ENCODE data around the gene NFATC1. TPM values are rescaled to one million over a fixed set of nuclear protein-coding genes. Genes with fewer than 3 reads are reported as not detected.

NFATC1 gene
- total RNA-seq, 1 donor from 2014 or later, result 18.3 TPM

DNA sequence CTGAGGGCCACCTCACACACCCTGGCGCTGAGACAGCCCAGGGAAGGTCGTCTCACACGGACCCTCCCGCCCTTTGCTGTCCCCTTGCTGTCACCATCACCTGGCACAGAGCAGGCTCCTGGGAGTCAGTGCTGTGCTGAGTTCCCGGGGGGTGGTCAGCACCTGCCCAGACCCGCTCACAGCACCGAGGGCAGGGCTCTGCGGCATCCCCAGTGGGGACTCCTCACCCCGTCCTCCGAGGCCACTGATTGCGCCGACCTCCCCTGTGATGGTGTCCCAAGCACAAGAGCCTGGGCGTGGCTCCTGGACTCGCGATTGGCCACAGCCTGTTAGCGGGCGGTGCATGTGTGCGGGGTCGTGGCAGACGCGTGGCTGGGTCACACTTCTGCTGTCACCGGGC lies 65.9 kb downstream of the NFATC1 start:
- no peaks in the 10 kb centered on the region for H3K9me3 ChIP-seq (replicated peaks)
- no peaks in the 10 kb centered on the region for H3K27me3 ChIP-seq (ENCODE audit: low read depth)
- DNase-seq, result no peak
- H3K4me3 ChIP-seq, result no peak overlapping the region
- H3K27ac ChIP-seq (replicated peaks), result no peak overlapping the region
- peaks cover 50% of the 10 kb centered on the region for H3K4me1 ChIP-seq
- intact Hi-C loops (cut with micrococcal nuclease), result loop anchor here (5.0 kb wide), 1 partner anchor 64 kb away; the partner anchor contains the start of gene NFATC1
- peaks cover 7% of the 10 kb centered on the region for H3K36me3 ChIP-seq
- TF ChIP-seq, protein P1, sequence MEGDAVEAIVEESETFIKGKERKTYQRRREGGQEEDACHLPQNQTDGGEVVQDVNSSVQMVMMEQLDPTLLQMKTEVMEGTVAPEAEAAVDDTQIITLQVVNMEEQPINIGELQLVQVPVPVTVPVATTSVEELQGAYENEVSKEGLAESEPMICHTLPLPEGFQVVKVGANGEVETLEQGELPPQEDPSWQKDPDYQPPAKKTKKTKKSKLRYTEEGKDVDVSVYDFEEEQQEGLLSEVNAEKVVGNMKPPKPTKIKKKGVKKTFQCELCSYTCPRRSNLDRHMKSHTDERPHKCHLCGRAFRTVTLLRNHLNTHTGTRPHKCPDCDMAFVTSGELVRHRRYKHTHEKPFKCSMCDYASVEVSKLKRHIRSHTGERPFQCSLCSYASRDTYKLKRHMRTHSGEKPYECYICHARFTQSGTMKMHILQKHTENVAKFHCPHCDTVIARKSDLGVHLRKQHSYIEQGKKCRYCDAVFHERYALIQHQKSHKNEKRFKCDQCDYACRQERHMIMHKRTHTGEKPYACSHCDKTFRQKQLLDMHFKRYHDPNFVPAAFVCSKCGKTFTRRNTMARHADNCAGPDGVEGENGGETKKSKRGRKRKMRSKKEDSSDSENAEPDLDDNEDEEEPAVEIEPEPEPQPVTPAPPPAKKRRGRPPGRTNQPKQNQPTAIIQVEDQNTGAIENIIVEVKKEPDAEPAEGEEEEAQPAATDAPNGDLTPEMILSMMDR (IDR thresholded peaks at IDR 0.05; ENCODE audit: borderline replicate concordance), result no peak

DNA sequence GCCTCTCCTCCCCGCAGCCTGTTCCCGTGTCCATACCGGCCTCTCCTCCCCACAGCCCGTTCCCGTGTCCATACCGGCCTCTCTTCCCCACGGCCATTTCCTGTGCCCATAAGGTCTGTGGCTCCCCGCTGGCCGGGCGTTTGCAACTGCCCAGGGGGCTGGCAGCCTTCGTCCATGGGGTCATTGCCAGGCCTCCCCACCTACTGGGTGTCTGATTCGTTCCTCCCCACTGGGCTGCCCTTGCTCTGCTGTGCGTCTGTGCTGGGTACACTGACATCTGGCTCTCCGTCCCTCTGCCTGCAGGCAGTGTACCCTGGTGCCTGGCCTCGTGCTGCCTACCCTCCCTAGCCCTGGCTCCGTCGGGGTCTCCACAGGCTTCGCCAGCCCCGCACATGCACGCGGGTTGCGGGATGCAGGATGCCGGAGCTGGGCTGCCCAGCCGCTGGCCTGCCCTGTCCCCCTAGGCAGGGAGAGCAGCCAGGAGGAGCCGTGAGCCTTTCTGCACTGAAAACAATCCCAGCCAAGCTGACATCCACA lies 67.8 kb downstream of the NFATC1 start:
- TF ChIP-seq, protein P1 (IDR thresholded peaks at IDR 0.05; ENCODE audit: borderline replicate concordance), result no peak
- H3K4me3 ChIP-seq, result no peak overlapping the region
- DNase-seq, result no peak
- intact Hi-C loops (cut with micrococcal nuclease), result loop anchor here (5.0 kb wide), 1 partner anchor 66 kb away; the partner anchor contains the start of gene NFATC1
- H3K9me3 ChIP-seq (replicated peaks), result no peaks in the 10 kb centered on the region
- H3K4me1 ChIP-seq, result peaks cover 46% of the 10 kb centered on the region
- H3K36me3 ChIP-seq, result peaks cover 14% of the 10 kb centered on the region
- H3K27me3 ChIP-seq (ENCODE audit: low read depth), result no peaks in the 10 kb centered on the region
- no peak overlapping the region for H3K27ac ChIP-seq (replicated peaks)

GRCh38 chr18:79465392-79465991 lies 69.8 kb downstream of the NFATC1 start:
- no peak for DNase-seq
- no peaks in the 10 kb centered on the region for H3K9me3 ChIP-seq (replicated peaks)
- intact Hi-C loops (cut with micrococcal nuclease), result no loop called here
- H3K27ac ChIP-seq (replicated peaks), result peak overlapping the region; percentile 45
- peaks cover 27% of the 10 kb centered on the region for H3K4me1 ChIP-seq
- H3K27me3 ChIP-seq (ENCODE audit: low read depth), result no peaks in the 10 kb centered on the region
- H3K4me3 ChIP-seq, result peak overlapping the region; percentile 1
- peaks cover 29% of the 10 kb centered on the region for H3K36me3 ChIP-seq
- TF ChIP-seq, protein P1 (IDR thresholded peaks at IDR 0.05; ENCODE audit: borderline replicate concordance), result no peak

DNA sequence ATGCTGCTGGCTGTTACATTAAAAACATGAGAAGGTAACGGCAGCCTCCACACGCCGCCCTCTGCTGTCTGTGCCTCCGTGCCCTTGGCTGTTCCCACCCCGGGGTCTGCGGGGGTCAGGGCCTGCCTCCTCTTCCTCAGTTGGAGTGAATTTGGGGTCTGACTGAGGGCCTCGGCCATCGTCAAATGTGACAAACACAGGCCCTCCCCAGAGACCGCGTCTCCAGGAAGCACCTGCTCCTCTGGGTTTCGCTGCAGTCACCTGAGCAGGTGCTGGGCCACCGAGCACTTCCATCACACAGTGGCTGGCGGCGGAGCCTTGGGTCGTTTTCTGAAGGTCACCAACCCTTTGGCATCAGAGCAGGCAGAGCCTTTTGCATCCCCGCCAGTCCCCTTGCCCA lies 70.9 kb downstream of the NFATC1 start:
- TF ChIP-seq, protein P1 (IDR thresholded peaks at IDR 0.05; ENCODE audit: borderline replicate concordance), result no peak
- intact Hi-C loops (cut with micrococcal nuclease), result no loop called here
- Histone ChIP-seq H3K4me1 (peaks cover 20% of the 10 kb centered on the region), H3K4me3 (no peak overlapping the region), H3K27ac (replicated peaks) (no peak overlapping the region), H3K36me3 (peaks cover 35% of the 10 kb centered on the region), H3K27me3 (ENCODE audit: low read depth) (no peaks in the 10 kb centered on the region), H3K9me3 (replicated peaks) (no peaks in the 10 kb centered on the region)
- no peak for DNase-seq

DNA sequence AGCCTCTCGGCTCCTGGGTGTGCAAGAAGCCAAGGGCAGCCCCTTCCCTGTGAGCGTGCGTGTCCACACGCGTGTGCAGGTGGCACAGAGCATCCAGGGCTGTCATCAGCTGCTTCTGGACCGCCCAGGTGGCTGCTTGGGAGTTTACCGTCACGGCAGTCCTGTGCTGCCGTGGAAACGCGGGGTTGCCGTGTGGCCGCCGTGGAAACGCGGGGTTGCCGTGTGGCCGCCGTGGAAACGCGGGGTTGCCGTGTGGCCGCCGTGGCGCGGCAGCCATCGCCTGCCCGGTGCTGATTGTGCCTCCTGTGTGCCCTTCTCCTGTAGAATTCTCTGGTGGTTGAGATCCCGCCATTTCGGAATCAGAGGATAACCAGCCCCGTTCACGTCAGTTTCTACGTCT lies 71.4 kb downstream of the NFATC1 start:
- TF ChIP-seq, protein P1 (IDR thresholded peaks at IDR 0.05; ENCODE audit: borderline replicate concordance), result no peak
- peaks cover 20% of the 10 kb centered on the region for H3K4me1 ChIP-seq
- H3K4me3 ChIP-seq, result no peak overlapping the region
- intact Hi-C loops (cut with micrococcal nuclease), result no loop called here
- no peak for DNase-seq
- H3K27me3 ChIP-seq (ENCODE audit: low read depth), result no peaks in the 10 kb centered on the region
- no peaks in the 10 kb centered on the region for H3K9me3 ChIP-seq (replicated peaks)
- H3K27ac ChIP-seq (replicated peaks), result no peak overlapping the region
- H3K36me3 ChIP-seq, result peaks cover 30% of the 10 kb centered on the region

Measured in left ventricle myocardium inferior (tissue), 1 donor.